Measurements from ENCODE around the gene CDK11B.

CDK11B gene

GRCh38 chr1:1606232-1606631 is 52.6 kb downstream of the CDK11B start:
- H3K4me3 ChIP-seq (ENCODE audit: low read depth, low read length), result no peak overlapping the region
- TF ChIP-seq CTCF (IDR thresholded peaks at IDR 0.05; ENCODE audit: control insufficient read depth, extremely low read depth, insufficient read depth), result no peak
- no peak for DNase-seq (ENCODE audit: low read depth)

GRCh38 chr1:1605724-1606123 is 53.1 kb downstream of the CDK11B start:
- no peak for DNase-seq (ENCODE audit: low read depth)
- H3K4me3 ChIP-seq (ENCODE audit: low read depth, low read length), result no peak overlapping the region
- no peak for TF ChIP-seq CTCF (IDR thresholded peaks at IDR 0.05; ENCODE audit: control insufficient read depth, extremely low read depth, insufficient read depth)

GRCh38 chr1:1605034-1605591 is 53.7 kb downstream of the CDK11B start:
- no peak for TF ChIP-seq CTCF (IDR thresholded peaks at IDR 0.05; ENCODE audit: control insufficient read depth, extremely low read depth, insufficient read depth)
- H3K4me3 ChIP-seq (ENCODE audit: low read depth, low read length), result no peak overlapping the region
- DNase-seq (ENCODE audit: low read depth), result no peak

- DNase-seq (ENCODE audit: low read depth), result no peak
- TF ChIP-seq CTCF (IDR thresholded peaks at IDR 0.05; ENCODE audit: control insufficient read depth, extremely low read depth, insufficient read depth), result no peak
- no peak overlapping the region for H3K4me3 ChIP-seq (ENCODE audit: low read depth, low read length)
Observed at GRCh38 chr1:1604374-1605033, 54.3 kb downstream of the CDK11B start.

GRCh38 chr1:1603671-1604373 is 55.0 kb downstream of the CDK11B start:
- DNase-seq (ENCODE audit: low read depth), result no peak
- no peak overlapping the region for H3K4me3 ChIP-seq (ENCODE audit: low read depth, low read length)
- TF ChIP-seq CTCF (IDR thresholded peaks at IDR 0.05; ENCODE audit: control insufficient read depth, extremely low read depth, insufficient read depth), result no peak

- TF ChIP-seq CTCF (IDR thresholded peaks at IDR 0.05; ENCODE audit: control insufficient read depth, extremely low read depth, insufficient read depth), result no peak
- no peak overlapping the region for H3K4me3 ChIP-seq (ENCODE audit: low read depth, low read length)
- DNase-seq (ENCODE audit: low read depth), result no peak
Observed at GRCh38 chr1:1602968-1603506, 55.8 kb downstream of the CDK11B start.
